ENCODE data around the gene PPP1R13B.

PPP1R13B gene

DNA sequence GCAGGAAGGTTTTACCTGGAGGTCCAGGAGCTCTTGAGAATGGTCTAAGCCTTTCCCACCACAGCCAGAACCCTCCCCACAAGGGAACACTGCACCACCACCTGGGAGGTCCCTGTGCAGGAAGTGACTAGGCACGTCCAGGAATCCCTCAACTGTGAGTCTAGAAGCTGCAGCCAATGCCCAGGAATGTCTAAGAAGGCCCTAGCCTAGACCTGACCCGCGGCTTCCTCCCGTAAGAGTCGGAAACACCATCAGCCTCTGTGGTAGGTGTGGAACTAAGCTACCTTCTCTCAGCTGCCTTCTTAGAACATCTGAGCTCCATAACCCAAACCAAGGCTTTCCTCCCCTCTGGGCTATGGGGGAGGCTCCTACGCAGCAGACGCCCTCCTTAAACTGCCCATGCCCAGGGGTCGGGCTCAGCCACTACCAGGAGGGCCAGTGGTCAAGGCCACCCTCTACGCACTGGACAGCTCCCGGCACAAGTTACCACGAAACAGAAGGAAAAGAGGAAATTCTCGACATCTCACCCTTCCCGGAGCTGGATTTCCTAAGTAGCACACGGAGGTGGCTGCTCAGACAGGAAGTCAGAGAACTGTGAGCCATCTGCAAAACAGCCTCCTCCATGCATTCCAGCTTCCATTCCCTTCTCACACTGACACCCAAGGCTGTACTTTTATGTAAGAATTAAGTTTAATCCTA lies 106.2 kb downstream of the PPP1R13B start:
- DNase-seq (ENCODE audit: low spot score) = no peak

DNA sequence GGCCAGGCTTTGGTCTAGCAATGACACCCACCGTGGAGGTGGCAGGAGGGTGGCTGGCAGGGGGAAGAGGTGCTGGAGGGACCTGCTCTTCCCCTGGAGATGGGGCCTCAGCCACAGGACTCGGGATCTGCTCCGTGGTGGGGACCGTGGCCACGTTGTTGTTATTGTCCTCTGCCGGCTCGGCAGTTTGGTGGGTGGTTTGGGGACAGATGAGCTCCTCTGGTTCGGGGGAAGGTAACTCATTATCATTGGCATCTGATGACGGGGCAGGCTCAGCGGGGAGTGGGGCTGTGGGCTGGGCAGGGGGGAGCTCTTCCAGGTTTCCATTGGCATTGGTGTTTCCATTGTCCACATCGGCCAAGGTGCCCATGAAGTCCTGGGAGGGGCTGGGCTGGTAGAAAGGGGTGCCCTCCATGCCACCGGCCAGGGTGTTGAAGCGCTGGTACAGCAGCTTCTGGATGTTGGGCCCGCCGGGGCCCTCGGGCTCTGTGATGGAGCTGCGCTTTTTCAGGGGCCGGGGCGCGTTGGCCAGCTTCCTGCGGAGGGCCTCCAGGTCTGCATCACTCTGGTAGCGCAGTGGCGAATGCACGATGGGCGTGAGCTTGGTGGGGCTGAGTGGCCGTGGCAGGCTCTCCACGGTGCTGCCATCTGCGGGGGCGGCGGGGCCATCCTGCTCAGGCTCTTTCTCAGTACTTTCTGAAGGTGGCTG lies 107.4 kb downstream of the PPP1R13B start:
- DNase-seq (ENCODE audit: low spot score) = no peak

DNA sequence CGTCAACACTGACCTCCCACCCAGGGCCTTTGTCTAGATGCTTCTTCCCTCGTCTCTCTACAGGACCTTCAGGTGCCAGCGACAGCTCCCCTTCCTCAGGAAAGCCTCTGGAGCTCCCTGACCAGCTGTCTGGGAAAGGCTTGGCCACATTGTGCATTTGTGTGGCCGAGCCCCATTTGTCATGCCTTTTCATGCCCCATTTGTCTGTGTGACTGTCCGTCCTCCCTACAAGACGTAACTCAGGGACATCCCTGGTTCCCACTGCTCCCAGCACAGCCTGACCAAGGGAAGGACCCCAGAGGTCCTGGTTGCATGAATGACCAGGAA lies 107.9 kb downstream of the PPP1R13B start:
- DNase-seq (ENCODE audit: low spot score) = no peak

DNA sequence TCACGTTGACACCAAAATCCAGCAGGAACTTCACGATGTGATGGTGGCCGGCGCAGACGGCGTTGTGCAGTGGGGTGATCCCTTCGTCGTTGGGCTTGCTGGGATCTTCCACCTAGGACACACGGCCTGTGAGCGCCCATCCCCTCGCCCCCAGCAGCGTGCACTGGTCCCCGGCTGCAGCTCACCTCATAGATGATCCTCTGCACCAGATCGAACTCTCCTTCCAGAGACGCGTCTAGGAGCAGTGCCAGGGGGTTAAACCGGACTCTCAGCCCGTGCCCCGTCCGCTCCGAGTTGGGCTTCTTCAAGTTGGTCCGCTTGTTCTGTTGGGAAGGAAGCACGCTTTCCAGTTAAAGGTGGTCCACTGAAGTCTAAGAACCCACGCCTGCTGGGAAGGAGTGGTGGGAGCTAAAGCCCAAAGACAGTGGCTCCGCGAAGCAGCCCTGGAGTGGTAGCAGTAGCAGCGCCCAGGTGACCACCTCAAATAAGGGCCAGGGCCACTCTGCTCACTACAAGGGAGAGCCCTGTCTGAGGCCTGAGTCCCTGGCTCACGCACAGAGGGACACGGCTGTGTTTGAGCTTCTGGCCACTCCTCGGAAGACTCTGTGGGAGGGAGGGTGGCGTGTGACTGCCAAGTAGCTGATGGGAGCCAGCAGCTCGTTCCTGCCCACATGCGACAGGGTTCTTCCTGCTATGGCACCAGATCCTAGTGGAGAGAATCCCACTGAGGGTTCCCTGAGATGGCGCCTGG lies 108.5 kb downstream of the PPP1R13B start:
- no peak for DNase-seq (ENCODE audit: low spot score)

DNA sequence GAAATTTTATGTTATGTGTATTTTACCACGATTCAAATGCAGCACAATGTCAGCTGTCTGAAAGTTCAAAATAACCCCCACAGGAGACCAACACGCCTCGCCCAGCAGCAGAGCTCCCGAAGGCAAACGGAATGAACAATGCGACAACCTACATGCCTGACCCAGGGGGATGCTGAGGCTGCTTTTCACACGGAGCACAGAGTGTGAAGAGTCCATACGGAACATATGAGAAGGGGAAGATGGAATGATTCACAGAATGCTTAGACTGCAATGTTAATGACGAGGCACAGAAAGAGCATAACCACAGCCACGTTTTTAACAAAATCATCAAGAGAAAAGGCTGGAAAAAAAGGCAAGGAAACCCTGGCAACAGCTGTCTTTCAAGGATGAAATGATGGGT lies 109.2 kb downstream of the PPP1R13B start:
- DNase-seq (ENCODE audit: low spot score) = no peak

DNA sequence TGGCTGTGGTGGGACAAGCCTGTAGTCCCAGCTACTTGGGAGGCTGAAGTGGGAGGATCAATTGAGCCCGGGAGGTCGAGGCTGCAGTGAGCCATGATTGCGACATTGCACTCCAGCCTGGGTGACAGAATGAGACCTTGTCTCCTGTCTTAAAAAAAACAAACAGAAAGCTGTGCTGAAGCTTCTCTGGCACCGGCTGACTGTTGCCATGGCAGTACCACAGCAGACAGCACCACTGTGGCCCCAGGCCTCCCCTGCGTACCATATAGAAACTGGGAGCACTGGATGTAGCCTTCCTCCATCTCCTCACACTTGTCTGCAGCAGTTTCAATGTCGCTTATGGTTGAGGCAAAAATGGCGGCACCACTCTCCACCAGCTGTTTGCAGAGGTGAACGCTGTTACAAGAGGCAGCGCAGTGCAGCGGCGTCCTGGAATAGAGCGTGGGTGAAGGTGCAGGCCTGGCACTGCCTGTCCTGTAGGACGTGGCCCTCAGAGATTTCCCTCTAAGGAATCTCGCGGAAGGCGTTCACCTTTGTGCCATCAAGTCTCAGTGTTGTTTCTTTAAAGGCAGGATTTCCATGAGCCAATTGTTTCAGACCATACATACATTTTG lies 109.8 kb downstream of the PPP1R13B start:
- no peak for DNase-seq (ENCODE audit: low spot score)

DNA sequence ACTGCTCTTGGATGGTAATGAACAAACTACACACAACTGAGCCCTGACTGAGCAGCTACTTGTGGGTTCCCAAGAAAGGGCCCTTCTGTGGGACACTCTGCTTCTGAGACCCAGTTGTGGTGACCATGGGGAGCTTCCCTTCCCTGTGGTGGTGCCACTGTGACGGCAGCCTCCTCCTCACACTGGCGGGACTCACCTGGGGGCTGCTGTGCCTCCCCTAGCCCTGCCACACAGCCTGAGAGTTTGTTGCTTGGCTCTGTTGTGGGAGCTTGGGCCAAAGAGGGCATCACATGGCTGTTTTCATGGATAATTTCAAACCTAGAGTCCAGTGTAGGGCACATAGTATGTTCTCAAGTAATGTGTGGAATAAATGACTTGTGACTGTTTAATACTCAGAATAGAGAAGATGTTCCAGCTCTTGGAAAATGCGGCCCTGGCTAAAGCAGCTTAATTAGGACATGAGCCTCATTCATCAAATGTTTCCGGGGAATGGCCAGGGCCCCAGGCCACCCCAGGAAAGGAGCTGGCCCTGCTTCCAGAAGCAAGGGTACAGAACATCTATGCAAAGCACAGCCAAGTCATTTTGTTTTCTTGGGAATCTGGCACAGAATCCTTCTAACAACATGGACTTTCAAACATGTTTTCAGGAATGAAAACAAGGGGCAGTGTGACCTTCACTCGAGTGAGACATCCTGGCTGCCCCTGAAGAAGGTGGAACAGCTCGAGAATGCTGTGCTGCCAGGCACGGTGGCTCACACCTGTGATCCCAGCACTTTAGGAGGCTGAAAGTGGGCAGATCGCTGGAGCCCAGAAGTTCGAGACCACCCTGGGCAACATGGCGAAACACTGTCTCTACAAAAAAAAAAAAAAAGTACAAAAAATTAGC lies 110.6 kb downstream of the PPP1R13B start:
- no peak for DNase-seq (ENCODE audit: low spot score)

DNA sequence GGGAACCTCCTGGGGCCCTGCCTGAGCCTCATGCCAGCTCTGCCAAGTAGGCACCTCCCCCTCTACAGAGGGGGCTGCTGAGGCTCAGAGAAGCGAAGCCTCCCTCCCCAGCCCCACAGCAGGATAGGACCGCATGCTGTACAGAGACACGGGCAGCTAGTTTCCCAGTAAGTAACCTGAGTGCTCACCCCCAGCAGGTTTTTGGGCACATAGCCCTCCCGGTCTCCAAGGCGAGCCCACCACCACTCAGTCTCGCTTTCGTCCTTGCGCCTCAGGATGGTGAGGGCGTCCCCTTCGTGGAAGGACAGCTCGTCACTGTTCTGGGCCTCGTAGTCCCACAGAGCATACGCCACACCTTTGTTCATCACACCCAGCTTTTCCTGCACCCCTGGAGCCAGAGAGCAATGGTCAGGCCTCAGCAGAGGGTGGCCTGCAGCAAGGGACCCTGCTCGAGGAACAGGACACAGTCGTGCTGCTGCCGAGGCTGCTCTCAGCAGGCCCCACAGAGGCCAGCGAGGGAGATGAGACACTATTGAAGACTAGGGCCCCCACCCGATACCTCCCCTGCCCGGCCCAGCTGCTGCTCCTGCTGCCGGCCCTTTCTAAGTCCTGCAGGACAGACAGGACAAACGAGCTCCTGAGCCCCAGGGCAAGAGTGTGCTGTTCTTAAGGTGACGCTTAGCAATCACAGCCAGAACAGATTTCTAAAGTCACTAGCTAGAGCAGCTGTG lies 111.4 kb downstream of the PPP1R13B start:
- DNase-seq (ENCODE audit: low spot score) = no peak

DNA sequence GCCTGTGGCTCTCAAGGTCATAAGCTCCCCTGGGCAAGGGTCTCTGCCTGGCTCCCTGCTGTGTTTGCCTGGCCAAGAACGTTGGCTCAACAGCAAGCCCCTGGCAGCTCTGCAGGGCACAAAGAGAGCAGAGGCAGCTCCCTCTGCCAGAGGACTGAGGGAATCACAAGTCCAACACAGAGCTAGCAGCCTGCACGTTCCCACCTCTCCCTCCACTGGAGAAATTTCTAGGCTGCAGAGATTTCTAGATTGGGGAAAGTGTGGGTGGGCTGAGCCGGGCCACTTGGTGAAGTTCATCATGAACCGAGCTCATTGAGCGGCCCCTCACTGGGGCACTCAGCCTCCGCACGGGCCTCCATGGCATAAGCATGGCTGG lies 111.9 kb downstream of the PPP1R13B start:
- no peak for DNase-seq (ENCODE audit: low spot score)

DNA sequence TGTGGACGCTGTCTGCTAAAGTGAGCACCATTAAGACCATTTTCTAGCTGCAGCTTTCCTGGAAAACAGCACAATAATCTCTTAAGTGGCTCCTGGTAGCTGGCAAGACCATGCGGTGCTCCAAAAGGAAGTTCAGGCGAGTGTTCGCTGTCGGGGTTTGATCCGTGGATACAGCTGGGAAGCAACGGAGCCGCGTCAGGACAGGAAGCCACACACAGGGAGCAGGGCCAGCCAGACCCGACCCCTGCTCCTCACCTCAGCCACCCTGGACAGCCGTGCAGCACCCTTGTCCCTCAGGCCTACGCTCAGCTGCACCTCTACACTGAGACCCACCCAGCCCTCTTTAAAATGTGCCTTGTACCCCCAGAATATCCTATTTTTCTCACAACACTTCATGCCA lies 112.4 kb downstream of the PPP1R13B start:
- DNase-seq (ENCODE audit: low spot score) = no peak

DNA sequence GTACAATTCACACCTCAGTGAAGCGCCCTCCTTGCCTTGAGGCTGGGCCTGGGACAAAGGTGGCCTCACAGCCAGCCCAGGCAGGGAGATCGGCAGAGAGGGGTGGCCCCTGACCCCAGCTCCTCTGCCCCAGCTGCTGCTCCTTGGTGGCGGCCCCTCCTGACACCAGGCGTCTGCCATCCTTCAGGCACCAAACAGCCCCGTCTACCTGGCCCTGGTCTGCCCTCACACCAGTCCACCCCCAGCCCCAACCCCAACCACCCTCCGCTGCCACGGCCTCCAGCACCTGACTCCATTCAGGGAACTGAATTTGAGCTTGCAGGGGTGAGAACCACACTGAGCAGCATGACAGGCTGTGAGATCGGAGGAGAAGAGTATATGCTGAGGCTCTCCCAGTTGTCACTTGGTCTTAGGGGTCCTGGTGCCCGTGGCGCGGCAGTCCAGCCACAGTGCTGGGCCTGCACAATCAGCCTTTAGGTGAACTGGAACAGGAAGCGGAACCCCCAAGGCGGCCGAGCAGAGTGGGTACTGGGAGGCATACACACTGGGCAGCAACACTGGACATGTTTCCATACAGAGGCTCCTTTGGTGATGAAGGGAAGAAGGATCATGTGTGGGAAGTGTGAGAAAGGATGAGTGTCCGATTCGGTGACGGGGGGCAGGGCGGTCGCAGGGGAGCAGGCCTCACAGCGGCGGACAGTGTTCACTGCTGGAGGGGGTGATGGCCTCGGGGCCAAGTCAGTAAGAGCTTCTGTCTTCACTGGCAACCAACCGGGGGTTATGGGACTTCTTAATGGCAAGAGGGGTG lies 113.1 kb downstream of the PPP1R13B start:
- DNase-seq (ENCODE audit: low spot score) = no peak

DNA sequence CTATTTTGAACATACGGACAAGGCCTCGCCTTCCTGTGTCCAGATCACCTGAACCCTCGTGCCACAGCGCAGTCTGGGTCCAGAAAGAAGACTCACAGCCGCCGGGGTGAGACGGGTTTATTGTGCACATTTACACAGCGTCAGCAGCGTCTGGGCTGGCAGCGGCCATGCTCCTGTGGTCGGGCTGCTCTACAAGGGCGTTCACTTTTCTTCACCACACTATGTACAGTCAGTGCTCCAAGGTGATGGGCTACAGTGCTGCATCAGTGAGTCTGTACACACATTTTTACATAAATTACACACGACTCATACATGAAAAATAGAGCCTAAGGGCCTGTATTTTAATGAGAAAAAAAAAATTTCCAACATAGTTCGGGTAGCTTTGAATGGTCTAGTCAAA lies 113.7 kb downstream of the PPP1R13B start:
- DNase-seq (ENCODE audit: low spot score) = no peak

DNA sequence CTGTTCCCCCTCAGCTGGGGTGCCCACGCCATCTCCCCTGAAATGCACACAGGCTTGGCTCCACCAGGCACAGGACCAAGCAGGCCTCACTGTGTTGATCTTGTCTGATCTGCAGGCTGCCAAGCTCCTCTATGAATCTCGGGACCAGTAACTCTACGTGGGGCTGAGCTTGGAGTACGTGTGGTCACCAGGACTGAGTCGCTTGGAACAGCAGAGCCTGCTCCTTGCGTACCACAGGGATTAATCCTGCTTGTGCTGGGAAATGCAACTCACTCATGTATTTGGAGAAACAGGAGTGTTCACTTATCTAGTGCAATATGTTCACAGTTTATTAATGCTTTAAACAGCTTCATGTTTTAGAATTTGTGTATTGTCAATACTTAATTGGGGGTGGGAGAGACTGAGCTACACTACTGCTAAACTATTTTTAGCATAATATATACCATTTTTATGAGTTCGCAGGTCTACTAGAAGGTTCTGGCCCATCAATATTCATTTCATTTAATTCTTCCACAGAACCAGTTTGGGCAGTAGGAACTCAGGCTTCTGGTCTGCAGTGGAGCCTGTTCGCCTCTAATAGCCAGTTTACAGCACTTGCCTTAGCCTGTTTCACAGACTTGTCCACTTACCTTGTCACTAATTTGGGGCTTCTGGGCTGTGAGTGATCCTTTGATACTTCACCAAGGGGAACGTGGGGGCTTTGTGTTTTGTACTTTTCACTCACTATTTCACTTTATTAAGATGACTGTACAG lies 114.3 kb downstream of the PPP1R13B start:
- DNase-seq (ENCODE audit: low spot score) = no peak

DNA sequence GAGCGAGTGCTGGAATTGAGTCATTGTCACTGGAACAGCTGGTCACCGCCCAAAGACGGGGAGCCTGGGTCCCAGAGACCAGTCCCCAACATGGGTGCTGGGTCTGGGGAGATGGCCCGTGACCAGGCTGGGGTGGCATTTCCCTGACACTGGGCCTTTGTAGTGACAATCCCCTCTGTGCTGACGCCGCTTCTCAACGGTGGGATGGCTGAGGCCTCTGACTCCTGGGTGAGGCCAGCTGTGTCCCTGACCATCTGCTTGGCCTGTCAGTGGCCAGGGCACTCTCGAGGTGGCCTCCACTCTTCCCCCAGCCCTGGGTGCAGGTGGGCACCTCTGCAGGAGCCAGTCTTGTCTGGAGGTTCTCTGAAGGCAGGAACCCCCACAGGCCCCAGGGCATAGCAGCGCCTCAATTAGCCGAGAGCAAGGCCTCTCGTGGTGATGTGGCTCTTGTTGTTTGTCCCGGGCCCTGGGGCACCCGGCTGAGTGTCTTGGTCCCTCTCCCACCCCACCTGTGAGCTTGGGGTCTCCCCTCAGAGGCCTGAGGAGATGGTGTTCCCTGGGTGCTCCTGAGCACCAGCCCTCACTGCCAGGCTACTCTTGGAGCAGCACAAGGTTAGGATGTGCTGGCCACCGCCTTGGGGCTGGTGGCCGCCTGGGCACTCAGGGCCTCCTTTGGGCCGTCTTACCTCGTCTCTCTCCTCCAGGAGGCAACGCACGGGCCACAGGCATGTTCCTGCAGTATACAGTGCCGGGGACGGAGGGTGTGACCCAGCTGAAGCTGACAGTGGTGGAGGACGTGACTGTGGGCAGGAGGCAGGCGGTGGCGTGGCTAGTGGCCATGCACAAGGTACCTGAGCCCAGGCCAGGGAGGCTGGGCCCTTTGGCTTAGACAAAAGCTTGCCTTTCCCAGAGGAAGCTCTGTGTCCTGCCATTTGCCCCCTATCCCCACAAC lies 115.2 kb downstream of the PPP1R13B start:
- DNase-seq (ENCODE audit: low spot score) = no peak

DNA sequence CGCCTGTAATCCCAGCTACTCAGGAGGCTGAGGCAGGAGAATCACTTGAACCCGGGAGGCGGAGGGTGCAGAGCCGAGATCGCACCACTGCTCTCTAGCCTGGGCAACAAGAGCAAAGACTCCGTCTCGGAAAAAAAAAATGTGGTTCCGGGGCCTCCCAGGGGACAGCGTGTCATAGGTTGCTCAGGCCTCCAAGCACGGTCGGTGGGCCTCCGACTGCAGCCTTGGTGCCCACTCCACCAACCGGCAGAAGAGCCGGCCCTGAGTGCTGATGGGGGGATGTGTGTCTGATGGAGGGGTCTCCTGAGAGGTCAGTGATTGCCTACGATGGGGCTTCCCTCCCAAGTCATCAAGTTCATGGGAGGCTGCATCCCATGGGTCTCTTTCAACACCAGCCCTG lies 115.9 kb downstream of the PPP1R13B start:
- no peak for DNase-seq (ENCODE audit: low spot score)

DNA sequence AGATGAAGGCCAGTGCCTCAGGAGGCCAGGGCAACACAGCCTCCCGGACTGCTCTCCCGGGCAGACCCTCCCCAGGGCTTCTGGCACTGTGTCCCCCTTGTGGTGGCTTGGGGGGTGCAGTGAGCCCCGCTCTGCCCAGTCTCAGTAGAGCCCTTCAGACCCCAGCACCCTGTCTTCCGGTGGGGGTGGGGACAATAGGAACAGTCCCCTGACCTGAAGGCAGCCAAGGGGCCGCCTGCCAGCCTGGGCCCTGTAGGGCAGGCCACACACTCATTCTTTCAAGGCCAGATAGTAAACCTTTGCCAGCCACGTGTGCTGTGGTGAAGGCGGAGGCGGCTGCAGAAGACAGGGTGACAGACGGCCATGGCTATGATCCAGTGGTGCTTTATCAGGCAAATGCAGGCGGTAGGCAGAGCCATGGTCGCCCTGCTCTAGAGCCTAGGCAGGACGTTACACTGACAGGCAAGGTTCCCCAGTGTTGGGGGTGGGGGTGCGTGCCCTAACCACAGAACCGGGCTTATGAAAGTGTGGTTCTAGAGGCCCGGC lies 116.8 kb downstream of the PPP1R13B start:
- DNase-seq (ENCODE audit: low spot score) = no peak

DNA sequence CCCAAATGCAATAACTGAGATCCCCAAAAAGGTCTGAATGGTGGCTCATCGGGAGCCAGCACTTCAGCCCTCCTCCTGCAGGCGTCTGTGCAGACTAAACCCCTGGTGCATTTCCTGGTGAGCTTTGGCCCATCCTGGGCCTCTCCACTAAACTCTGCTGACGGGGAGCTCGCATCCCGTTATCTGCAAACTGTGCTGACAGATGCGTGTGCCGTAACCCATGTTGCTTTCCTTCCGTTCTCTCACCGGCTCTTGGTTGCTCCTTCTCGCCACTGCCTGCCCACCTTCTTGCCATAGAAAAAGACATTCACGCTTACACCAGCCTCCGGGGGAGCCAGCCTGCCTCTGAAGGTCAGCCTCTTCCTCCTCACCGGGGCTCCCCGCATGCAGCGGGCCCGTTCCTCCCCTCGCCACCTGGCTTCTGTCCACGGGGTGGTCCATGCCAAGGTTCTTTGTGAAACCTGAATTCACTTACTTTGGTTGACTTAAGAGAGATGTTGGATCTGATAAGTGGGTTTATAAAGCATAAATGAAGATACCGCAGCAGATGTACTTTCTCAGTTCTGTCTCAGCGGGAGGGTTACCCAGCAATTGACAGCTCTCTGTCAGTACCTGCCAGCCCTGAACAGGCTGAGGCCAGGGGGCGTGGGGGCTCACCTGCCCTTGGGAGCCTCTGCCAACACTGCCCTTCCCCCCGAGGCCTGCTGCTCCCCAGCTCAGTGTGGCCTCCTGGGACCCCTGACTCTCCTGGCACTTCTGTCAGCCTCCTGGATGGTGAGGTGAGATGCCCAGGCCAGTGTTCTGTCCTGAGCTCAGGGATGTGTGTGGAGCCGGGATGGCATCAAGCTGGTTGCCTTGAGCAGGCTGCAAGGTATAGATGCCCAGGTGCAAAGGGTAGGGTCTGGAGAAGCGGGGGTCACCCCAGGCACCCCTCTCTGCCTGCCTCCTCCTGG lies 117.6 kb downstream of the PPP1R13B start:
- no peak for DNase-seq (ENCODE audit: low spot score)

Measured in NAMALWA (cell line).